H9 (cell line): Measurements from ENCODE around the gene MMEL1. TPM values are rescaled to one million over a fixed set of nuclear protein-coding genes. Genes with fewer than 3 reads are reported as not detected.

Experiments
- DNase-seq: peaks from one replicate; pipeline ENCODE4 v3.0.0-alpha.2; 2017
- H2AFZ ChIP-seq: one replicate; pipeline ENCODE4 v1.6.1; 2013; ENCODE audit warnings: mild to moderate bottlenecking, low read length, control low read depth, moderate library complexity
- H2AK5ac ChIP-seq: 2 replicates; pipeline ENCODE4 v1.6.1; 2013; ENCODE audit warnings: low read length, control low read depth, mixed read lengths; ENCODE audit not compliant: insufficient read length
- H2BK120ac ChIP-seq: one replicate; pipeline ENCODE4 v1.6.1; 2013; ENCODE audit warnings: low read depth, mild to moderate bottlenecking, low read length, control low read depth, inconsistent platforms; ENCODE audit not compliant: poor library complexity, severe bottlenecking
- H2BK12ac ChIP-seq: 2 replicates; pipeline ENCODE4 v1.6.1; 2013; ENCODE audit warnings: low read length, control low read depth, mixed read lengths, low read depth; ENCODE audit not compliant: insufficient read length
- H2BK15ac ChIP-seq: 2 replicates; pipeline ENCODE4 v1.6.1; 2013; ENCODE audit warnings: low read depth, low read length, control low read depth
- H2BK20ac ChIP-seq: one replicate; pipeline ENCODE4 v1.6.1; 2013; ENCODE audit warnings: low read depth, mild to moderate bottlenecking, low read length, control low read depth, inconsistent platforms; ENCODE audit not compliant: poor library complexity, severe bottlenecking
- H2BK5ac ChIP-seq: 2 replicates; pipeline ENCODE4 v1.6.1; 2013; ENCODE audit warnings: low read length, control low read depth, mixed read lengths; ENCODE audit not compliant: insufficient read length
- H3K14ac ChIP-seq: 2 replicates; pipeline ENCODE4 v1.6.1; 2013; ENCODE audit warnings: low read length, control low read depth; ENCODE audit not compliant: insufficient read depth
- H3K18ac ChIP-seq: 2 replicates; pipeline ENCODE4 v1.6.1; 2013; ENCODE audit warnings: low read depth, mild to moderate bottlenecking, mixed read lengths, low read length, control low read depth; ENCODE audit not compliant: insufficient read length
- H3K23ac ChIP-seq: 2 replicates; pipeline ENCODE4 v1.6.1; 2013; ENCODE audit warnings: low read length, control low read depth, mixed read lengths, low read depth; ENCODE audit not compliant: insufficient read length
- H3K23me2 ChIP-seq: 2 replicates; pipeline ENCODE4 v1.6.1; 2013; ENCODE audit warnings: low read depth, mild to moderate bottlenecking, mixed read lengths, low read length, control low read depth; ENCODE audit not compliant: insufficient read length, poor library complexity, severe bottlenecking
- H3K27ac ChIP-seq: 2 replicates; pipeline ENCODE4 v1.5.1; 2013; ENCODE audit warnings: low read length, control low read depth, mixed read lengths, low read depth; ENCODE audit not compliant: insufficient read length
- H3K27me3 ChIP-seq: 2 replicates; pipeline ENCODE4 v1.6.1; 2013; ENCODE audit warnings: low read length, control low read depth, inconsistent platforms; ENCODE audit not compliant: insufficient read depth
- H3K4ac ChIP-seq: 2 replicates; pipeline ENCODE4 v1.6.1; 2013; ENCODE audit warnings: low read depth, mild to moderate bottlenecking, control low read depth, inconsistent platforms, low read length, moderate library complexity
- H3K4me1 ChIP-seq: 2 replicates; pipeline ENCODE4 v1.6.1; 2013; ENCODE audit warnings: low read length, control low read depth, inconsistent platforms; ENCODE audit not compliant: insufficient read depth
- H3K4me2 ChIP-seq: 2 replicates; pipeline ENCODE4 v1.6.1; 2013; ENCODE audit warnings: low read length, control low read depth, mixed read lengths; ENCODE audit not compliant: insufficient read length, insufficient read depth
- H3K56ac ChIP-seq: 2 replicates; pipeline ENCODE4 v1.6.1; 2013; ENCODE audit warnings: low read depth, mild to moderate bottlenecking, mixed read lengths, low read length, control low read depth; ENCODE audit not compliant: insufficient read length
- H3K79me1 ChIP-seq: 2 replicates; pipeline ENCODE4 v1.6.1; 2013; ENCODE audit warnings: low read depth, mild to moderate bottlenecking, moderate library complexity, low read length, control low read depth, inconsistent platforms; ENCODE audit not compliant: insufficient read depth, poor library complexity, severe bottlenecking
- H3K79me2 ChIP-seq: 2 replicates; pipeline ENCODE4 v1.6.1; 2013; ENCODE audit warnings: low read length, control low read depth, inconsistent platforms; ENCODE audit not compliant: insufficient read depth
- H3K9ac ChIP-seq: 2 replicates; pipeline ENCODE4 v1.6.1; 2013; ENCODE audit warnings: low read length, control low read depth, mixed read lengths; ENCODE audit not compliant: insufficient read length; ENCODE audit errors: extremely low read depth
- H3K9me3 ChIP-seq: one replicate; pipeline ENCODE4 v1.6.1; 2013; ENCODE audit warnings: low read depth, low read length, inconsistent platforms; ENCODE audit not compliant: control insufficient read depth
- H3T11ph ChIP-seq: one replicate; pipeline ENCODE4 v1.6.1; 2013; ENCODE audit warnings: mild to moderate bottlenecking, low read length, control low read depth, inconsistent platforms
- H4K20me1 ChIP-seq: one replicate; pipeline ENCODE4 v1.6.1; 2013; ENCODE audit not compliant: control insufficient read depth, insufficient read length, insufficient read depth
- H4K5ac ChIP-seq: 2 replicates; pipeline ENCODE4 v1.6.1; 2013; ENCODE audit warnings: low read depth, mild to moderate bottlenecking, mixed read lengths, low read length, control low read depth; ENCODE audit not compliant: insufficient read length
- H4K8ac ChIP-seq: replicated peaks from 2 replicates; pipeline ENCODE4 v1.6.1; 2013; ENCODE audit warnings: low read length, control low read depth, mixed read lengths, low read depth; ENCODE audit not compliant: insufficient read length
- H4K91ac ChIP-seq: 2 replicates; pipeline ENCODE4 v1.6.1; 2013; ENCODE audit warnings: low read depth, mild to moderate bottlenecking, moderate library complexity, mixed read lengths, low read length, control low read depth; ENCODE audit not compliant: insufficient read length
- H3K27ac Mint-ChIP-seq, 3 experiments: 2 replicates in 2 of 3; 3 replicates in 1 of 3; pipeline ENCODE4 v1.8.0; 2020 to 2021; ENCODE audit warnings: mixed read lengths in 3 of 3, mild to moderate bottlenecking in 1 of 3, moderate library complexity in 1 of 3
- H3K27me3 Mint-ChIP-seq: 2 replicates; pipeline ENCODE4 v1.8.0; 2021; ENCODE audit warnings: low read depth, mild to moderate bottlenecking, moderate library complexity, mixed read lengths
- H3K36me3 Mint-ChIP-seq, 3 experiments: 2 replicates in 2 of 3; 3 replicates in 1 of 3; pipeline ENCODE4 v1.8.0; 2020 to 2021; ENCODE audit warnings: low read depth in 3 of 3, mixed read lengths in 3 of 3; ENCODE audit not compliant: insufficient read depth in 1 of 3
- H3K4me1 Mint-ChIP-seq, 2 experiments: 2 replicates each; pipeline ENCODE4 v1.8.0; 2020; ENCODE audit warnings: mixed read lengths in 2 of 2
- H3K4me3 Mint-ChIP-seq, 2 experiments: 2 replicates in 1 of 2; 3 replicates in 1 of 2; pipeline ENCODE4 v1.8.0; 2020 to 2021; ENCODE audit warnings: mild to moderate bottlenecking in 2 of 2, mixed read lengths in 2 of 2, moderate library complexity in 1 of 2
- H3K9me3 Mint-ChIP-seq, 2 experiments: 2 replicates in 1 of 2; 3 replicates in 1 of 2; pipeline ENCODE4 v1.8.0; 2020; ENCODE audit warnings: mild to moderate bottlenecking in 2 of 2, mixed read lengths in 2 of 2, moderate library complexity in 1 of 2
- CTCF ChIP-seq: fragments of 200-600 bp; sonication (generic); conservative IDR thresholded peaks from 3 replicates; pipeline ENCODE4 v1.8.0; 2021; ENCODE audit warnings: antibody characterized with exemption, mild to moderate bottlenecking
- WGBS: extraction: QIAGEN DNeasy Blood & Tissue Kit; methylation state at CpG from one replicate; pipeline ENCODE4 v1.1.7; 2013; ENCODE audit warnings: missing lambda C conversion rate, low lambda C conversion rate, mixed read lengths; ENCODE audit not compliant: insufficient read length; ENCODE audit errors: extremely low coverage; 5-methylcytosine and 5-hydroxymethylcytosine counted together
- total RNA-seq: library from RNA; stranded (reverse); gene quantifications from 2 replicates; pipeline ENCODE4 v1.2.1, GENCODE V29; 2021

The MMEL1 gene
- total RNA-seq, 1 experiment from 2014 or later: 0.42 TPM

- Histone ChIP-seq H2AK5ac (no peak overlapping the region), H2BK15ac (no peak overlapping the region), H4K8ac (no peak overlapping the region), H3K4me2 (no peak overlapping the region), H3K27ac (no peak overlapping the region), H3K79me2 (no peaks in the 10 kb centered on the region), H3K27me3 (no peaks in the 10 kb centered on the region), H4K91ac (no peak overlapping the region), H2BK20ac (no peak overlapping the region), H2BK12ac (no peak overlapping the region), H2BK5ac (no peak overlapping the region), H3K14ac (no peak overlapping the region), H3K9ac (no peak overlapping the region), H2BK120ac (no peak overlapping the region), H3K4me1 (no peaks in the 10 kb centered on the region), H3K79me1 (no peaks in the 10 kb centered on the region), H3K56ac (no peak overlapping the region), H3K4ac (no peak overlapping the region), H2AFZ (no peak overlapping the region), H3K9me3 (no peaks in the 10 kb centered on the region), H3K18ac (no peak overlapping the region), H3K23ac (no peak overlapping the region), H4K20me1 (no peaks in the 10 kb centered on the region), H3T11ph (no peak overlapping the region), H4K5ac (no peak overlapping the region), H3K23me2 (no peaks in the 10 kb centered on the region)
- Mint-ChIP-seq H3K9me3 (peaks cover 0 to 4% of the 10 kb centered on the region in 2 experiments; a peak in 1 of 5 replicates), H3K4me3 (no peak overlapping the region), H3K4me1 (no peaks in the 10 kb centered on the region), H3K36me3 (no peaks in the 10 kb centered on the region), H3K27ac (no peak overlapping the region), H3K27me3 (peaks cover 22% of the 10 kb centered on the region)
- WGBS: no CpG with 5 or more reads among the region's 14 CpGs
- TF ChIP-seq CTCF: no peak
- no peak for DNase-seq
Measured at GRCh38 chr1:2604844-2605508, 27.8 kb downstream of the MMEL1 start.
